ENCODE measurements around the gene SLC25A25.
A peak's percentile ranks its signal among the peaks of the same experiment; 100 is the strongest.
"Not testable (repeated sequence)": the region's sequence is repeated elsewhere in the genome, so short reads cannot be mapped to it uniquely, and the experiment has no call there.

Gene SLC25A25

GRCh38 chr9:128026255-128026772, 41.7 kb upstream of the SLC25A25 start:
- no peak overlapping the region for H3K4me3 ChIP-seq (ENCODE audit: low read depth, low read length)
- TF ChIP-seq CTCF (conservative IDR thresholded peaks at IDR 0.05; ENCODE audit: low read depth, low read length) = no peak
- DNase-seq (ENCODE audit: low read depth) = no peak

GRCh38 chr9:128026773-128027541, 41.1 kb upstream of the SLC25A25 start:
- no peak overlapping the region for H3K4me3 ChIP-seq (ENCODE audit: low read depth, low read length)
- peak; percentile 80 for DNase-seq (ENCODE audit: low read depth)
- TF ChIP-seq CTCF (conservative IDR thresholded peaks at IDR 0.05; ENCODE audit: low read depth, low read length) = no peak

- TF ChIP-seq CTCF (conservative IDR thresholded peaks at IDR 0.05; ENCODE audit: low read depth, low read length) = no peak
- no peak overlapping the region for H3K4me3 ChIP-seq (ENCODE audit: low read depth, low read length)
- DNase-seq (ENCODE audit: low read depth) = no peak
Measured at GRCh38 chr9:128027705-128028104, 40.3 kb upstream of the SLC25A25 start.

GRCh38 chr9:128033609-128034008, 34.4 kb upstream of the SLC25A25 start:
- DNase-seq (ENCODE audit: low read depth) = no peak
- no peak for TF ChIP-seq CTCF (conservative IDR thresholded peaks at IDR 0.05; ENCODE audit: low read depth, low read length)
- no peak overlapping the region for H3K4me3 ChIP-seq (ENCODE audit: low read depth, low read length)

GRCh38 chr9:128034821-128035652, 33.0 kb upstream of the SLC25A25 start:
- TF ChIP-seq CTCF (conservative IDR thresholded peaks at IDR 0.05; ENCODE audit: low read depth, low read length) = peak; percentile 84
- peak; percentile 87 for DNase-seq (ENCODE audit: low read depth)

GRCh38 chr9:128036522-128036921, 31.5 kb upstream of the SLC25A25 start:
- not testable (repeated sequence) for DNase-seq (ENCODE audit: low read depth); H3K4me3 ChIP-seq (ENCODE audit: low read depth, low read length)

More at GRCh38 chr9:128034821-128035652, 33.0 kb upstream of the SLC25A25 start:
- no peak overlapping the region for H3K4me3 ChIP-seq (ENCODE audit: low read depth, low read length)

GRCh38 chr9:128040783-128041182, 27.2 kb upstream of the SLC25A25 start:
- not testable (repeated sequence) for H3K4me3 ChIP-seq (ENCODE audit: low read depth, low read length); DNase-seq (ENCODE audit: low read depth)
